A549 (cell line): ENCODE data around the gene NLGN2. TPM values are rescaled to one million over a fixed set of nuclear protein-coding genes. Genes with fewer than 3 reads are reported as not detected.

Source experiments
- ATAC-seq, 2 experiments: fragments of 200-7000 bp in 1 of 2; fragments of >200 bp in 1 of 2; cut with Nextera tagmentation in 1 of 2; cut with Tn5 transposase in 1 of 2; 3 replicates each; pipeline versions ENCODE4 v1.8.0 to v1.9.1; 2018 to 2020; ENCODE audit warnings: mild to moderate bottlenecking in 1 of 2, moderate library complexity in 1 of 2
- CTCF ChIA-PET: fragments of 300-600 bp; sonication (Branson Sonifier 250); formaldehyde crosslinking; extraction: SDS; loops from one replicate; lab custom pipeline; 2021; ENCODE audit warnings: antibody characterized with exemption, inconsistent platforms; lab: Yijun Ruan, JAX
- POLR2A ChIA-PET: fragments of 350-600 bp; formaldehyde crosslinking; extraction: SDS; loops from one replicate; lab custom pipeline; 2021; ENCODE audit warnings: antibody characterized with exemption, inconsistent platforms; lab: Yijun Ruan, JAX
- DNase-seq, 2 experiments: peaks; one replicate each; pipeline versions ENCODE4 v3.0.0 to v3.0.0-alpha.2; 2011 to 2016; ENCODE audit warnings: low read depth in 1 of 2, low spot score in 1 of 2
- FAIRE-seq: peaks from 2 replicates; lab custom pipeline; 2011; peaks lifted over from hg19 to GRCh38; lab: Jason Lieb, UNC
- H3K27ac ChIP-seq, 2 experiments: fragments of >200 bp; sonication (Bioruptor Twin); formaldehyde crosslinking; 3 replicates each; pipeline ENCODE4 v1.5.1; 2016 to 2017
- H3K4me1 ChIP-seq: fragments of >200 bp; sonication (Bioruptor Twin); formaldehyde crosslinking; 3 replicates; pipeline ENCODE4 v1.6.1; 2016
- H3K4me2 ChIP-seq: fragments of >200 bp; sonication (Bioruptor Twin); formaldehyde crosslinking; 3 replicates; pipeline ENCODE4 v1.6.1; 2016
- H3K4me3 ChIP-seq: fragments of >200 bp; sonication (Bioruptor Twin); formaldehyde crosslinking; 3 replicates; pipeline ENCODE4 v1.5.1; 2016
- H3K9me3 ChIP-seq: fragments of >200 bp; sonication (Bioruptor Twin); formaldehyde crosslinking; 3 replicates; pipeline ENCODE4 v1.6.1; 2016
- BHLHE40 ChIP-seq: IDR thresholded peaks from 2 replicates; pipeline ENCODE4 v1.6.1; 2012; ENCODE audit warnings: low read depth, low read length, inconsistent platforms
- CEBPB ChIP-seq, 2 experiments: fragments of >200 bp in 1 of 2; sonication (Bioruptor Twin) in 1 of 2; formaldehyde crosslinking in 1 of 2; IDR thresholded peaks; 2 replicates each; pipeline ENCODE4 v1.6.1; 2012 to 2016
- CHD2 ChIP-seq: fragments of 150-350 bp; IDR thresholded peaks from 2 replicates; pipeline ENCODE4 v1.6.1; 2014; ENCODE audit warnings: low read length; ENCODE audit not compliant: partially characterized antibody
- EHF ChIP-seq: fragments of 250-450 bp; sonication (Bioruptor Pico); IDR thresholded peaks from 2 replicates; pipeline ENCODE4 v1.5.0; 2020; ENCODE audit warnings: mild to moderate bottlenecking
- EP300 ChIP-seq, 2 experiments: fragments of >200 bp; sonication (Bioruptor Twin); formaldehyde crosslinking; IDR thresholded peaks; 2 replicates in 1 of 2; 3 replicates in 1 of 2; pipeline ENCODE4 v1.6.1; 2016 to 2017
- ESRRA ChIP-seq: fragments of 150-350 bp; IDR thresholded peaks from 2 replicates; pipeline ENCODE4 v1.6.1; 2014; ENCODE audit warnings: mild to moderate bottlenecking, low read length, borderline replicate concordance
- FOSB ChIP-seq: fragments of 250-450 bp; sonication (Bioruptor Pico); IDR thresholded peaks from 2 replicates; pipeline ENCODE4 v1.5.0; 2020; ENCODE audit warnings: mild to moderate bottlenecking, moderate library complexity
- FOSL2 ChIP-seq, 2 experiments: fragments of 450-650 bp in 1 of 2; fragments of >200 bp in 1 of 2; sonication (Bioruptor Twin) in 1 of 2; formaldehyde crosslinking; IDR thresholded peaks; 2 replicates each; pipeline versions ENCODE4 v1.5.0 to v1.6.1; 2016 to 2020; ENCODE audit warnings: mild to moderate bottlenecking in 1 of 2, moderate library complexity in 1 of 2
- HDAC2 ChIP-seq: fragments of 200-600 bp; sonication (generic); IDR thresholded peaks from 2 replicates; pipeline ENCODE4 v1.6.1; 2016
- HOXB13 ChIP-seq: fragments of 250-450 bp; sonication (Bioruptor Pico); IDR thresholded peaks from 2 replicates; pipeline ENCODE4 v1.5.0; 2020; ENCODE audit warnings: low read depth, mild to moderate bottlenecking, moderate library complexity
- JUN ChIP-seq, 2 experiments: fragments of >200 bp; sonication (Bioruptor Twin); formaldehyde crosslinking; IDR thresholded peaks; 2 replicates in 1 of 2; 3 replicates in 1 of 2; pipeline ENCODE4 v1.6.1; 2016 to 2017
- JUNB ChIP-seq: fragments of >200 bp; sonication (Bioruptor Twin); formaldehyde crosslinking; IDR thresholded peaks from 2 replicates; pipeline ENCODE4 v1.6.1; 2016
- KDM5A ChIP-seq: fragments of 200-600 bp; sonication (generic); IDR thresholded peaks from 2 replicates; pipeline ENCODE4 v1.6.1; 2016; ENCODE audit warnings: antibody characterized with exemption, mild to moderate bottlenecking
- NFE2L2 ChIP-seq: fragments of 150-350 bp; conservative IDR thresholded peaks from 2 replicates; pipeline ENCODE4 v1.6.1; 2014; ENCODE audit warnings: low read length
- NPAS2 ChIP-seq: fragments of 250-450 bp; sonication (Bioruptor Pico); IDR thresholded peaks from 2 replicates; pipeline ENCODE4 v1.8.0; 2022; ENCODE audit warnings: mild to moderate bottlenecking, moderate library complexity, borderline replicate concordance
- NR3C1 ChIP-seq: fragments of >200 bp; sonication (Bioruptor Twin); formaldehyde crosslinking; IDR thresholded peaks from 3 replicates; pipeline ENCODE4 v1.6.1; 2017
- PHF8 ChIP-seq: fragments of 200-600 bp; sonication (generic); IDR thresholded peaks from 2 replicates; pipeline ENCODE4 v1.6.1; 2016; ENCODE audit warnings: low read depth, mild to moderate bottlenecking, antibody characterized with exemption, moderate library complexity, borderline replicate concordance
- POLR2A ChIP-seq: IDR thresholded peaks from 2 replicates; pipeline ENCODE4 v1.6.1; 2012; ENCODE audit warnings: mild to moderate bottlenecking, low read length
- RCOR1 ChIP-seq: fragments of 150-350 bp; IDR thresholded peaks from 2 replicates; pipeline ENCODE4 v1.6.1; 2014; ENCODE audit warnings: antibody characterized with exemption, low read length, low read depth
- RFX5 ChIP-seq: fragments of 450-650 bp; IDR thresholded peaks from 2 replicates; pipeline ENCODE4 v1.7.1; 2014; ENCODE audit warnings: antibody characterized with exemption, mild to moderate bottlenecking, moderate library complexity
- TFCP2L1 ChIP-seq: fragments of 250-450 bp; sonication (Bioruptor Pico); IDR thresholded peaks from 2 replicates; pipeline ENCODE4 v1.5.0; 2021; ENCODE audit warnings: mild to moderate bottlenecking
- TP53 ChIP-seq: fragments of 250-450 bp; sonication (Bioruptor Pico); IDR thresholded peaks from 2 replicates; pipeline ENCODE4 v1.5.0; 2021; ENCODE audit warnings: mild to moderate bottlenecking, moderate library complexity
- ZFP36 ChIP-seq: fragments of 450-650 bp; IDR thresholded peaks from 2 replicates; pipeline ENCODE4 v1.6.1; 2014; ENCODE audit warnings: borderline replicate concordance; ENCODE audit not compliant: partially characterized antibody
- ZSCAN20 ChIP-seq: fragments of 250-450 bp; sonication (Bioruptor Pico); IDR thresholded peaks from 2 replicates; pipeline ENCODE4 v1.8.0; 2022; ENCODE audit warnings: mild to moderate bottlenecking, moderate library complexity
- WGBS: methylation state at CpG from one replicate; pipeline ENCODE4 v1.1.6; 2017; ENCODE audit errors: missing lambda C conversion rate; 5-methylcytosine and 5-hydroxymethylcytosine counted together
- polyA plus RNA-seq, 4 experiments: library from polyadenylated mRNA; depleted of rRNA in 3 of 4; stranded (reverse); fragments of >200 nt; fragmentation: RNase III in 1 of 4; extraction: RNeasy Plus Mini Kit Qiagen cat#74134 plus additional on column Dnase treatment in 1 of 4; gene quantifications; 2 replicates in 3 of 4; 3 replicates in 1 of 4; pipeline ENCODE4 v1.2.3, GENCODE V29; 2011 to 2017
- TF ChIP-seq, protein P1 (sequence below): fragments of >200 bp; sonication (Bioruptor Twin); formaldehyde crosslinking; IDR thresholded peaks from 3 replicates; pipeline ENCODE4 v1.6.1; 2016
- TF ChIP-seq, protein P2 (sequence below): fragments of >200 bp; sonication (Bioruptor Twin); formaldehyde crosslinking; IDR thresholded peaks from 2 replicates; pipeline ENCODE4 v1.6.1; 2016
- TF ChIP-seq, protein P3 (sequence below): fragments of 450-650 bp; IDR thresholded peaks from 2 replicates; pipeline ENCODE4 v1.6.1; 2014; ENCODE audit warnings: antibody characterized with exemption
- TF ChIP-seq, protein P4 (sequence below): fragments of 250-450 bp; sonication (Bioruptor Pico); IDR thresholded peaks from 2 replicates; pipeline ENCODE4 v1.5.0; 2021; ENCODE audit warnings: mild to moderate bottlenecking, moderate library complexity, borderline replicate concordance

NLGN2 gene
- polyA plus RNA-seq, 2 of the 4 experiments (the other 2 are of a cell fraction): 4.1 to 27.5 TPM

DNA sequence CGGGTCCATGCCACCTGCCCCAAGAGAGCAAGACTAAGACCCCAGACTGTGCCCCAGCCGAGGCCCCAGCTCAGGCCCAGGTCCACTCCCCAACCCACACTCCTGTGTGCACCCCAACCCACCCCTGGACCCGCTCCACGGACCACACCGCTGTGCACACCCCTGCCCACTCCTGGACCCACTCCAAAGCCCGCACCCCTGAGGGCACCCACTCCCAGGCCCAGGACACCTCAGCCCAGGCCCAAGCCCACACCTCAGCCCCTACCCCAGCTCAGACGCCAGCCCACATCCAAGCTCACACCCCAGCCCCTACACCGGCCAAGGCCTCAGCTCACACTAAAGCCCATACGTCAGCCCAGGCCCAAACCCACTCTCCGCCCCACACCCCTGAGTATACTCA lies 22.1 kb downstream of the NLGN2 start:
- Histone ChIP-seq H3K4me3 (no peak overlapping the region), H3K27ac (no peak overlapping the region), H3K9me3 (no peaks in the 10 kb centered on the region), H3K4me1 (no peaks in the 10 kb centered on the region), H3K4me2 (no peak overlapping the region)
- DNase-seq (no peak), ATAC-seq (no peak), FAIRE-seq (no peak)
- WGBS: 79% methylated on average over 7 of the region's 10 CpGs
- CTCF ChIA-PET: interaction anchor here (1.0 to 17.0 kb wide), 3 partner anchors 10 to 75 kb away, joined by 3 to 232 read pairs (median 18); partner anchors contain the start of genes KCTD11, SPEM1 and TMEM95
- no peak for TF ChIP-seq NR3C1
- TF ChIP-seq CEBPB (IDR thresholded peaks at IDR 0.05): no peak
- TF ChIP-seq POLR2A: no peak
- no peak for TF ChIP-seq FOSB (CRISPR knock-in tag)
- no peak for TF ChIP-seq ZSCAN20 (CRISPR knock-in tag)
- no peak for TF ChIP-seq ESRRA
- no peak for TF ChIP-seq RCOR1
- TF ChIP-seq, protein P1, sequence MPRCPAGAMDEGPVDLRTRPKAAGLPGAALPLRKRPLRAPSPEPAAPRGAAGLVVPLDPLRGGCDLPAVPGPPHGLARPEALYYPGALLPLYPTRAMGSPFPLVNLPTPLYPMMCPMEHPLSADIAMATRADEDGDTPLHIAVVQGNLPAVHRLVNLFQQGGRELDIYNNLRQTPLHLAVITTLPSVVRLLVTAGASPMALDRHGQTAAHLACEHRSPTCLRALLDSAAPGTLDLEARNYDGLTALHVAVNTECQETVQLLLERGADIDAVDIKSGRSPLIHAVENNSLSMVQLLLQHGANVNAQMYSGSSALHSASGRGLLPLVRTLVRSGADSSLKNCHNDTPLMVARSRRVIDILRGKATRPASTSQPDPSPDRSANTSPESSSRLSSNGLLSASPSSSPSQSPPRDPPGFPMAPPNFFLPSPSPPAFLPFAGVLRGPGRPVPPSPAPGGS: no peak
- TF ChIP-seq NPAS2 (CRISPR knock-in tag): no peak
- no peak for TF ChIP-seq TFCP2L1
- no peak for TF ChIP-seq CHD2
- no peak for TF ChIP-seq RFX5
- POLR2A ChIA-PET: interaction anchor here (1.0 kb wide), 1 partner anchor 9 kb away, joined by 3 read pairs; no protein-coding TSS in a partner anchor

DNA sequence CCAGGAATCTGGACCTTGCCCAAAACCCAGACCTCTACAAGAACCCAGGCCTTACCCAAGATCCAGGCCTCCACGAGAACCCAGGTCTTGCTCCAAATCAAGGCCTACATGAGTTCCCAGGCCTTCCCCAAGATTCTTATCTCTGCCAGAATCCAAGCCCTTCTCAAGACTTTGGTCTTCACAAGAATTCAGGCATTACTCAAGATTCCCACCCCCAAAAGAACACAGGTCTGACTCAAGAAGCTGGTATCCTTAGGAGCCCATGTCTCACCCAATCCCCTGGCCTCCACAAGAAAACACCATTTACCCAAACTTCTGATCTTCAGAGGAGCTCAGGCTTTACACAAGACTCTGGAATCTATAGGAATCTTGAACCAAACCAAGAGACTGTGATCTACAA lies 23.6 kb downstream of the NLGN2 start:
- FAIRE-seq: no peak
- CTCF ChIA-PET: interaction anchor here (0.7 to 17.0 kb wide), 6 partner anchors 10 to 129 kb away, joined by 3 to 232 read pairs (median 6); partner anchors contain the start of genes KCTD11, SPEM1 and TMEM95

DNA sequence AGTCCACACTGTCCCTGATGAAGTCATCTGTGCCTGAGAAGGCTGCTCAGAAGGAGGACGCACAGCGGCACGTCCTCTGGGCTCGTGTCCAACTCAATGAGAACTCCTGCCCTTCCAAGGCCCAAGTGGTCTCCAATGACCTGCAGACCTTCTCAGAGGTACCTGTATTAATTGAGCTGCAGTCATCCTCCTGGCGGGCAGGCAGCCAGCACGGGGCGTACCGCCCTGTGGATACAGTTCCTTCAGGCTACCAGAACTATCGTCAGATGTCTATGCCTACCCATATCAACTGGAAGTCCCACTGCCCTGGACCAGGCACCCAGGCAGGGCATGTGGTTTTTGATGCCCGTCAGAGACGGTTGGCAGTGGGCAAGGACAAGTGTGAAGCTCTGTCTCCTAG lies 24.7 kb downstream of the NLGN2 start:
- Histone ChIP-seq H3K9me3 (no peaks in the 10 kb centered on the region), H3K4me3 (no peak overlapping the region), H3K4me2 (no peak overlapping the region), H3K27ac (no peak overlapping the region), H3K4me1 (peaks cover 11% of the 10 kb centered on the region)
- POLR2A ChIA-PET: no interaction called here
- TF ChIP-seq ESRRA (no peak), FOSB (CRISPR knock-in tag) (no peak), ZFP36 (no peak), RCOR1 (no peak), BHLHE40 (no peak), RFX5 (no peak), HDAC2 (no peak), HOXB13 (CRISPR knock-in tag) (no peak), PHF8 (no peak), JUN (IDR thresholded peaks at IDR 0.05) (no peak), FOSL2 (IDR thresholded peaks at IDR 0.05) (no peak), FOSL2 (CRISPR knock-in tag; IDR thresholded peaks at IDR 0.05) (no peak), EHF (CRISPR knock-in tag) (no peak), EP300 (IDR thresholded peaks at IDR 0.05) (no peak)
- TF ChIP-seq, protein P2, sequence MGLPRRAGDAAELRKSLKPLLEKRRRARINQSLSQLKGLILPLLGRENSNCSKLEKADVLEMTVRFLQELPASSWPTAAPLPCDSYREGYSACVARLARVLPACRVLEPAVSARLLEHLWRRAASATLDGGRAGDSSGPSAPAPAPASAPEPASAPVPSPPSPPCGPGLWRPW: no peak
- TF ChIP-seq, protein P3, sequence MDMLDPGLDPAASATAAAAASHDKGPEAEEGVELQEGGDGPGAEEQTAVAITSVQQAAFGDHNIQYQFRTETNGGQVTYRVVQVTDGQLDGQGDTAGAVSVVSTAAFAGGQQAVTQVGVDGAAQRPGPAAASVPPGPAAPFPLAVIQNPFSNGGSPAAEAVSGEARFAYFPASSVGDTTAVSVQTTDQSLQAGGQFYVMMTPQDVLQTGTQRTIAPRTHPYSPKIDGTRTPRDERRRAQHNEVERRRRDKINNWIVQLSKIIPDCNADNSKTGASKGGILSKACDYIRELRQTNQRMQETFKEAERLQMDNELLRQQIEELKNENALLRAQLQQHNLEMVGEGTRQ: no peak
- TF ChIP-seq, protein P4, sequence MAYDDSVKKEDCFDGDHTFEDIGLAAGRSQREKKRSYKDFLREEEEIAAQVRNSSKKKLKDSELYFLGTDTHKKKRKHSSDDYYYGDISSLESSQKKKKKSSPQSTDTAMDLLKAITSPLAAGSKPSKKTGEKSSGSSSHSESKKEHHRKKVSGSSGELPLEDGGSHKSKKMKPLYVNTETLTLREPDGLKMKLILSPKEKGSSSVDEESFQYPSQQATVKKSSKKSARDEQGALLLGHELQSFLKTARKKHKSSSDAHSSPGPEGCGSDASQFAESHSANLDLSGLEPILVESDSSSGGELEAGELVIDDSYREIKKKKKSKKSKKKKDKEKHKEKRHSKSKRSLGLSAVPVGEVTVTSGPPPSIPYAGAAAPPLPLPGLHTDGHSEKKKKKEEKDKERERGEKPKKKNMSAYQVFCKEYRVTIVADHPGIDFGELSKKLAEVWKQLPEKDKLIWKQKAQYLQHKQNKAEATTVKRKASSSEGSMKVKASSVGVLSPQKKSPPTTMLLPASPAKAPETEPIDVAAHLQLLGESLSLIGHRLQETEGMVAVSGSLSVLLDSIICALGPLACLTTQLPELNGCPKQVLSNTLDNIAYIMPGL: no peak
- FAIRE-seq (no peak), ATAC-seq (no peak), DNase-seq (no peak)
- CTCF ChIA-PET: interaction anchor here (0.8 to 17.0 kb wide), 10 partner anchors 12 to 255 kb away, joined by 3 to 232 read pairs (median 4); partner anchors contain the start of genes KCTD11, SOX15, SPEM1 and TMEM95
- 88% methylated on average over 11 of the region's 11 CpGs for WGBS

More for the DNA sequence above, 23.6 kb downstream of the NLGN2 start:
- Histone ChIP-seq H3K9me3 (no peaks in the 10 kb centered on the region), H3K4me2 (no peak overlapping the region), H3K4me3 (no peak overlapping the region), H3K27ac (no peak overlapping the region)
- POLR2A ChIA-PET: no interaction called here
- ATAC-seq (no peak), DNase-seq (no peak)
- 62% methylated on average over 1 of the region's 1 CpG for WGBS
- TF ChIP-seq KDM5A (no peak), HDAC2 (no peak), NFE2L2 (no peak), JUNB (no peak), JUN (IDR thresholded peaks at IDR 0.05) (no peak), TP53 (CRISPR knock-in tag) (no peak)
- TF ChIP-seq, protein P1: no peak
- TF ChIP-seq, all 56 proteins: peak for 0
- peaks cover 3% of the 10 kb centered on the region for H3K4me1 ChIP-seq
